HepG2 (cell line): ENCODE data around the gene SOBP. TPM values are rescaled to one million over a fixed set of nuclear protein-coding genes. Genes with fewer than 3 reads are reported as not detected.

Experiments
- ATAC-seq: fragments of 200-7000 bp; cut with Tn5 transposase; 3 replicates; pipeline ENCODE4 v1.9.1; 2020; ENCODE audit warnings: mild to moderate bottlenecking, moderate library complexity
- BruUV-seq: library from RNA; stranded (reverse); fragments of 400-500 nt; replicated peaks from 2 replicates; lab custom pipeline; 2021; lab: Mats Ljungman, UMichigan
- CTCF ChIA-PET: fragments of 300-600 bp; formaldehyde crosslinking; extraction: SDS; loops from one replicate; lab custom pipeline; 2021; ENCODE audit warnings: low total read pairs, inconsistent platforms, low intra/inter-chr PET ratio; lab: Yijun Ruan, JAX
- POLR2A ChIA-PET: fragments of 350-600 bp; sonication (Branson Sonifier 250); formaldehyde crosslinking; loops from one replicate; lab custom pipeline; 2020; ENCODE audit warnings: antibody characterized with exemption, inconsistent platforms; lab: Yijun Ruan, JAX
- DNase-seq: peaks from one replicate; pipeline ENCODE4 v3.0.0-alpha.2; 2015; ENCODE audit warnings: low spot score
- FAIRE-seq: peaks from 3 replicates; lab custom pipeline; 2011; peaks lifted over from hg19 to GRCh38; lab: Jason Lieb, UNC
- H2AFZ ChIP-seq: one replicate; pipeline ENCODE4 v1.6.1; 2011; ENCODE audit warnings: low read length, inconsistent platforms
- H3K27ac ChIP-seq: fragments of 300-600 bp; 3 replicates; pipeline ENCODE4 v1.8.0; 2011; ENCODE audit warnings: mixed run types, mild to moderate bottlenecking, mixed read lengths, low read length, inconsistent platforms; ENCODE audit not compliant: insufficient read depth; ENCODE audit errors: extremely low read length
- H3K27me3 ChIP-seq, 2 experiments: fragments of 200-600 bp in 1 of 2; 2 replicates in 1 of 2; 3 replicates in 1 of 2; pipeline versions ENCODE4 v1.6.0 to v1.8.0; 2011; ENCODE audit warnings: low read length in 2 of 2, mild to moderate bottlenecking in 2 of 2, moderate library complexity in 2 of 2, inconsistent platforms in 1 of 2; ENCODE audit not compliant: insufficient read depth in 2 of 2, control insufficient read depth in 1 of 2
- H3K36me3 ChIP-seq, 2 experiments: fragments of 200-600 bp in 1 of 2; replicated peaks in 1 of 2; 2 replicates in 1 of 2; 3 replicates in 1 of 2; pipeline versions ENCODE4 v1.5.1 to v1.8.0; 2011; ENCODE audit warnings: low read length in 2 of 2, inconsistent platforms in 1 of 2; ENCODE audit not compliant: insufficient read depth in 2 of 2, control insufficient read depth in 1 of 2
- H3K4me1 ChIP-seq: 2 replicates; pipeline ENCODE4 v1.5.1; 2012; ENCODE audit warnings: low read length, inconsistent platforms; ENCODE audit not compliant: insufficient read depth
- H3K4me2 ChIP-seq: 2 replicates; pipeline ENCODE4 v1.6.0; 2011; ENCODE audit warnings: low read depth, low read length, inconsistent platforms
- H3K4me3 ChIP-seq, 3 experiments: fragments of 200-600 bp in 1 of 3; sonication (generic), shearing (Covaris generic) in 1 of 3; replicated peaks in 1 of 3; 2 replicates each; pipeline ENCODE4 v1.5.1; 2011 to 2016; ENCODE audit warnings: low read length in 3 of 3, inconsistent platforms in 2 of 3, low read depth in 2 of 3, mild to moderate bottlenecking in 2 of 3, control low read depth in 1 of 3, mixed read lengths in 1 of 3; ENCODE audit not compliant: insufficient read depth in 1 of 3
- H3K79me2 ChIP-seq: one replicate; pipeline ENCODE4 v1.6.1; 2011; ENCODE audit warnings: low read length, inconsistent platforms; ENCODE audit not compliant: insufficient read depth
- H3K9ac ChIP-seq: 2 replicates; pipeline ENCODE4 v1.6.0; 2011; ENCODE audit warnings: mild to moderate bottlenecking, low read depth, low read length, inconsistent platforms; ENCODE audit not compliant: insufficient read depth
- H3K9me3 ChIP-seq: 2 replicates; pipeline ENCODE4 v1.5.1; 2012; ENCODE audit warnings: mild to moderate bottlenecking, low read length
- H4K20me1 ChIP-seq: 2 replicates; pipeline ENCODE4 v1.6.0; 2011; ENCODE audit warnings: inconsistent platforms, mild to moderate bottlenecking, low read length, moderate library complexity; ENCODE audit not compliant: insufficient read depth
- CREM ChIP-seq, 2 experiments: sonication (generic) in 1 of 2; formaldehyde crosslinking in 1 of 2; IDR thresholded peaks; 2 replicates each; pipeline versions ENCODE4 v1.4.0 to v1.6.1; 2016 to 2020; ENCODE audit warnings: antibody characterized with exemption in 1 of 2, mild to moderate bottlenecking in 1 of 2, missing genetic modification reagents in 1 of 2
- FOXK1 ChIP-seq: sonication (generic); formaldehyde crosslinking; IDR thresholded peaks from 2 replicates; pipeline ENCODE4 v1.4.0; 2020; ENCODE audit warnings: low read depth, missing genetic modification reagents, borderline replicate concordance
- HCFC1 ChIP-seq: fragments of 150-350 bp; IDR thresholded peaks from 2 replicates; pipeline ENCODE4 v1.6.1; 2014; ENCODE audit warnings: low read depth, low read length
- NPAS2 ChIP-seq: sonication (generic); formaldehyde crosslinking; IDR thresholded peaks from 2 replicates; pipeline ENCODE4 v1.8.0; 2022; ENCODE audit warnings: mild to moderate bottlenecking, missing genetic modification reagents, borderline replicate concordance
- ONECUT2 ChIP-seq: sonication (generic); formaldehyde crosslinking; IDR thresholded peaks from 2 replicates; pipeline ENCODE4 v1.4.0; 2020; ENCODE audit warnings: missing genetic modification reagents
- SOX13 ChIP-seq, 3 experiments: fragments of 450-650 bp in 1 of 3; sonication (generic) in 1 of 3; formaldehyde crosslinking in 1 of 3; IDR thresholded peaks in 2 of 3; conservative IDR thresholded peaks in 1 of 3; 2 replicates each; pipeline versions ENCODE4 v1.5.0 to v1.6.1; 2016 to 2020; ENCODE audit warnings: antibody characterized with exemption in 1 of 3, mild to moderate bottlenecking in 1 of 3, missing compliant biosample characterization in 1 of 3, missing genetic modification reagents in 1 of 3, moderate library complexity in 1 of 3
- ZNF17 ChIP-seq: sonication (generic); formaldehyde crosslinking; IDR thresholded peaks from 2 replicates; pipeline ENCODE4 v1.5.0; 2020; ENCODE audit warnings: mild to moderate bottlenecking, missing genetic modification reagents
- ZNF329 ChIP-seq: sonication (generic); formaldehyde crosslinking; IDR thresholded peaks from 2 replicates; pipeline ENCODE4 v1.9.0; 2021; ENCODE audit warnings: low read depth, mild to moderate bottlenecking, missing genetic modification reagents
- WGBS: methylation state at CpG from one replicate; pipeline ENCODE4 v1.1.6; 2017; ENCODE audit warnings: low lambda C conversion rate; 5-methylcytosine and 5-hydroxymethylcytosine counted together
- in situ Hi-C: cut with HindIII; loops from 2 replicates; pipeline ENCODE4 v1.10.0; 2017; ENCODE audit warnings: low pct_unique_long_range_greater_than_20kb; ENCODE audit not compliant: extremely low pct_ligation_motif_present
- intact Hi-C: fragments of 100-400 bp; cut with micrococcal nuclease; formaldehyde crosslinking; loops from one replicate; pipeline ENCODE4 v1.10.0; 2022; ENCODE audit not compliant: unreplicated experiment
- polyA plus RNA-seq, 8 experiments: library from polyadenylated mRNA; depleted of rRNA in 3 of 8; stranded (reverse) in 7 of 8; unstranded in 1 of 8; fragments of >200 nt; fragmentation: Illumina TruSeq in 4 of 8; extraction: Trizol in 4 of 8; gene quantifications; 2 replicates each; pipeline versions ENCODE4 v1.2.1 to v1.2.3, GENCODE V29; 2011 to 2016; ENCODE audit warnings: low read depth in 4 of 8, missing spikeins in 1 of 8, mixed read lengths in 1 of 8; ENCODE audit not compliant: insufficient read depth in 1 of 8
- total RNA-seq, 5 experiments: library from RNA; depleted of rRNA; stranded (reverse); fragments of >200 nt; fragmentation: Illumina TruSeq; extraction: Trizol; gene quantifications; 2 replicates each; pipeline ENCODE4 v1.2.3, GENCODE V29; 2016; ENCODE audit warnings: low read depth in 1 of 5
- TF ChIP-seq, protein P1 (sequence below): sonication (generic); formaldehyde crosslinking; IDR thresholded peaks from 2 replicates; pipeline ENCODE4 v1.8.0; 2022; ENCODE audit warnings: mild to moderate bottlenecking, missing genetic modification reagents
- TF ChIP-seq, protein P2 (sequence below): sonication (generic); formaldehyde crosslinking; IDR thresholded peaks from 2 replicates; pipeline ENCODE4 v1.4.0; 2020; ENCODE audit warnings: missing genetic modification reagents
- TF ChIP-seq, protein P3 (sequence below): sonication (generic); formaldehyde crosslinking; IDR thresholded peaks from one replicate; pipeline ENCODE4 v1.5.1; 2020; ENCODE audit warnings: mild to moderate bottlenecking, missing genetic modification reagents; ENCODE audit errors: not compliant biosample characterization
- TF ChIP-seq, protein P4 (sequence below): IDR thresholded peaks from 2 replicates; pipeline ENCODE4 v1.6.1; 2012; ENCODE audit warnings: inconsistent platforms

Gene SOBP
- total and polyA plus RNA-seq, 2 of the 13 experiments (the other 11 are each of a cell fraction or from before 2014, with no cell fraction given) = 1.5 to 6.9 TPM

DNA sequence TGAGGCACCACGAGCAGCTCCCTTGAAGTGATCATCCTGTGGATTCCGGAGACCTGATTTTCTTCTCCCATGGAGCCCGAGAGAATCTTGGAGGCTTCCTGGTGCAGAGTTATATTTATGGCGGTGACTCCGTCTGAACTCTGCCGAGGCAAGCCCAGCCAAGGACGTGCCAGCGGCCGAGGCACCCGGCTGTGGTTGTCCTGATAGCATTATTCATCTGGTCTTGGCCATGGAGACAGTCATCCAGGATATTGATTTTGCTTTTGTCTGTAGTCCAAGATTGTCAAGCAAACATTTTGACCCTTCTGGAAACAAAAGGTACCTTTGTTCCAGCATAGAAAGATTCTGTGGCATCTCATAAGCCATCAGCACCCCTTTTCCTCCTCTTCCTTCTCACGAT is 170.9 kb downstream of the SOBP start:
- POLR2A ChIA-PET = no interaction called here
- WGBS = 80% methylated on average over 11 of the region's 11 CpGs
- intact Hi-C loops = no loop called here
- in situ Hi-C loops = no loop called here
- Histone ChIP-seq H3K36me3 (peaks cover 4% of the 10 kb centered on the region in 2 experiments), H3K4me1 (peaks cover 57% of the 10 kb centered on the region), H3K4me2 (no peak overlapping the region), H2AFZ (no peak overlapping the region), H3K79me2 (no peaks in the 10 kb centered on the region), H3K27ac (no peak overlapping the region), H3K9me3 (no peaks in the 10 kb centered on the region), H4K20me1 (no peaks in the 10 kb centered on the region), H3K9ac (no peak overlapping the region), H3K4me3 (no peak overlapping the region), H3K27me3 (no peaks in the 10 kb centered on the region)
- FAIRE-seq (no peak), DNase-seq (no peak), ATAC-seq (no peak)
- CTCF ChIA-PET = no interaction called here
- no TSS peak for BruUV-seq
- TF ChIP-seq, protein P1, sequence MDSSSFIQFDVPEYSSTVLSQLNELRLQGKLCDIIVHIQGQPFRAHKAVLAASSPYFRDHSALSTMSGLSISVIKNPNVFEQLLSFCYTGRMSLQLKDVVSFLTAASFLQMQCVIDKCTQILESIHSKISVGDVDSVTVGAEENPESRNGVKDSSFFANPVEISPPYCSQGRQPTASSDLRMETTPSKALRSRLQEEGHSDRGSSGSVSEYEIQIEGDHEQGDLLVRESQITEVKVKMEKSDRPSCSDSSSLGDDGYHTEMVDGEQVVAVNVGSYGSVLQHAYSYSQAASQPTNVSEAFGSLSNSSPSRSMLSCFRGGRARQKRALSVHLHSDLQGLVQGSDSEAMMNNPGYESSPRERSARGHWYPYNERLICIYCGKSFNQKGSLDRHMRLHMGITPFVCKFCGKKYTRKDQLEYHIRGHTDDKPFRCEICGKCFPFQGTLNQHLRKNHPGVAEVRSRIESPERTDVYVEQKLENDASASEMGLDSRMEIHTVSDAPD (CRISPR knock-in tag) = 0 out of 2 replicates have a peak, but pooled peaks have one; percentile 67
- no peak for TF ChIP-seq ZNF329 (CRISPR knock-in tag)
- TF ChIP-seq, protein P2, sequence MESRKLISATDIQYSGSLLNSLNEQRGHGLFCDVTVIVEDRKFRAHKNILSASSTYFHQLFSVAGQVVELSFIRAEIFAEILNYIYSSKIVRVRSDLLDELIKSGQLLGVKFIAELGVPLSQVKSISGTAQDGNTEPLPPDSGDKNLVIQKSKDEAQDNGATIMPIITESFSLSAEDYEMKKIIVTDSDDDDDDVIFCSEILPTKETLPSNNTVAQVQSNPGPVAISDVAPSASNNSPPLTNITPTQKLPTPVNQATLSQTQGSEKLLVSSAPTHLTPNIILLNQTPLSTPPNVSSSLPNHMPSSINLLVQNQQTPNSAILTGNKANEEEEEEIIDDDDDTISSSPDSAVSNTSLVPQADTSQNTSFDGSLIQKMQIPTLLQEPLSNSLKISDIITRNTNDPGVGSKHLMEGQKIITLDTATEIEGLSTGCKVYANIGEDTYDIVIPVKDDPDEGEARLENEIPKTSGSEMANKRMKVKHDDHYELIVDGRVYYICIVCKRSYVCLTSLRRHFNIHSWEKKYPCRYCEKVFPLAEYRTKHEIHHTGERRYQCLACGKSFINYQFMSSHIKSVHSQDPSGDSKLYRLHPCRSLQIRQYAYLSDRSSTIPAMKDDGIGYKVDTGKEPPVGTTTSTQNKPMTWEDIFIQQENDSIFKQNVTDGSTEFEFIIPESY (CRISPR knock-in tag) = 0 out of 2 replicates have a peak, but pooled peaks have one; percentile 41
- no peak for TF ChIP-seq SOX13 (IDR thresholded peaks at IDR 0.05)
- TF ChIP-seq SOX13 (CRISPR knock-in tag; conservative IDR thresholded peaks at IDR 0.05 in 1 of 2, IDR thresholded peaks at IDR 0.05 in 1 of 2) = peak in 1 of 2 experiments; percentile 55; a peak in 1 of 4 replicates
- TF ChIP-seq ZNF17 (CRISPR knock-in tag) = no peak
- 0 out of 2 replicates have a peak, but pooled peaks have one; percentile 21 for TF ChIP-seq ONECUT2 (CRISPR knock-in tag)
- TF ChIP-seq HCFC1 = no peak
- no peak for TF ChIP-seq NPAS2 (CRISPR knock-in tag)
- TF ChIP-seq, protein P3, sequence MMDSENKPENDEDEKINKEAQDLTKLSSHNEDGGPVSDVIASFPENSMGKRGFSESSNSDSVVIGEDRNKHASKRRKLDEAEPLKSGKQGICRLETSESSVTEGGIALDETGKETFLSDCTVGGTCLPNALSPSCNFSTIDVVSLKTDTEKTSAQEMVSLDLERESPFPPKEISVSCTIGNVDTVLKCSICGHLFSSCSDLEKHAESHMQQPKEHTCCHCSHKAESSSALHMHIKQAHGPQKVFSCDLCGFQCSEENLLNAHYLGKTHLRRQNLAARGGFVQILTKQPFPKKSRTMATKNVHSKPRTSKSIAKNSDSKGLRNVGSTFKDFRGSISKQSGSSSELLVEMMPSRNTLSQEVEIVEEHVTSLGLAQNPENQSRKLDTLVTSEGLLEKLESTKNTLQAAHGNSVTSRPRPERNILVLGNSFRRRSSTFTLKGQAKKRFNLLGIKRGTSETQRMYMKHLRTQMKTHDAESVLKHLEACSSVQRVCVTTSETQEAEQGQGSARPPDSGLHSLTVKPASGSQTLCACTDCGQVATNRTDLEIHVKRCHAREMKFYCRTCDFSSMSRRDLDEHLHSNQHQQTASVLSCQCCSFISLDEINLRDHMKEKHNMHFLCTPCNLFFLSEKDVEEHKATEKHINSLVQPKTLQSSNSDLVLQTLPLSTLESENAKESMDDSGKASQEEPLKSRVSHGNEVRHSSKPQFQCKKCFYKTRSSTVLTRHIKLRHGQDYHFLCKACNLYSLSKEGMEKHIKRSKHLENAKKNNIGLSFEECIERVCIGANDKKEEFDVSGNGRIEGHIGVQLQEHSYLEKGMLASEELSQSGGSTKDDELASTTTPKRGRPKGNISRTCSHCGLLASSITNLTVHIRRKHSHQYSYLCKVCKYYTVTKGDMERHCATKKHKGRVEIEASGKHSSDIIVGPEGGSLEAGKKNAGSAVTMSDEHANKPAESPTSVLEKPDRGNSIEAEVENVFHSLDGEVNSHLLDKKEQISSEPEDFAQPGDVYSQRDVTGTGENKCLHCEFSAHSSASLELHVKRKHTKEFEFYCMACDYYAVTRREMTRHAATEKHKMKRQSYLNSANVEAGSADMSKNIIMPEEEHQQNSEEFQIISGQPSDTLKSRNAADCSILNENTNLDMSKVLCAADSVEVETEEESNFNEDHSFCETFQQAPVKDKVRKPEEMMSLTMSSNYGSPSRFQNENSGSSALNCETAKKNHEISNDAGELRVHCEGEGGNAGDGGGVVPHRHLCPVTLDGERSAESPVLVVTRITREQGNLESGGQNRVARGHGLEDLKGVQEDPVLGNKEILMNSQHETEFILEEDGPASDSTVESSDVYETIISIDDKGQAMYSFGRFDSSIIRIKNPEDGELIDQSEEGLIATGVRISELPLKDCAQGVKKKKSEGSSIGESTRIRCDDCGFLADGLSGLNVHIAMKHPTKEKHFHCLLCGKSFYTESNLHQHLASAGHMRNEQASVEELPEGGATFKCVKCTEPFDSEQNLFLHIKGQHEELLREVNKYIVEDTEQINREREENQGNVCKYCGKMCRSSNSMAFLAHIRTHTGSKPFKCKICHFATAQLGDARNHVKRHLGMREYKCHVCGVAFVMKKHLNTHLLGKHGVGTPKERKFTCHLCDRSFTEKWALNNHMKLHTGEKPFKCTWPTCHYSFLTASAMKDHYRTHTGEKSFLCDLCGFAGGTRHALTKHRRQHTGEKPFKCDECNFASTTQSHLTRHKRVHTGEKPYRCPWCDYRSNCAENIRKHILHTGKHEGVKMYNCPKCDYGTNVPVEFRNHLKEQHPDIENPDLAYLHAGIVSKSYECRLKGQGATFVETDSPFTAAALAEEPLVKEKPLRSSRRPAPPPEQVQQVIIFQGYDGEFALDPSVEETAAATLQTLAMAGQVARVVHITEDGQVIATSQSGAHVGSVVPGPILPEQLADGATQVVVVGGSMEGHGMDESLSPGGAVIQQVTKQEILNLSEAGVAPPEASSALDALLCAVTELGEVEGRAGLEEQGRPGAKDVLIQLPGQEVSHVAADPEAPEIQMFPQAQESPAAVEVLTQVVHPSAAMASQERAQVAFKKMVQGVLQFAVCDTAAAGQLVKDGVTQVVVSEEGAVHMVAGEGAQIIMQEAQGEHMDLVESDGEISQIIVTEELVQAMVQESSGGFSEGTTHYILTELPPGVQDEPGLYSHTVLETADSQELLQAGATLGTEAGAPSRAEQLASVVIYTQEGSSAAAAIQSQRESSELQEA (CRISPR knock-in tag) = no peak
- TF ChIP-seq FOXK1 (CRISPR knock-in tag) = no peak
- TF ChIP-seq CREM (IDR thresholded peaks at IDR 0.05) = 0 out of 2 replicates have a peak, but pooled peaks have one; percentile 12
- no peak for TF ChIP-seq CREM (CRISPR knock-in tag; IDR thresholded peaks at IDR 0.05)
- TF ChIP-seq, protein P4, sequence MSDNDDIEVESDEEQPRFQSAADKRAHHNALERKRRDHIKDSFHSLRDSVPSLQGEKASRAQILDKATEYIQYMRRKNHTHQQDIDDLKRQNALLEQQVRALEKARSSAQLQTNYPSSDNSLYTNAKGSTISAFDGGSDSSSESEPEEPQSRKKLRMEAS = no peak
